ENCODE measurements around the gene VPS11.
"Not testable (repeated sequence)": the region's sequence is repeated elsewhere in the genome, so short reads cannot be mapped to it uniquely, and the experiment has no call there.

The VPS11 gene

GRCh38 chr11:119067371-119068222, at the start of gene VPS11:
TSS of gene VPS11 (plus strand) at chr11:119067818. CDS start at chr11:119067824, 6 bp downstream.
- DNase-seq, result peak; percentile 97

- DNase-seq, result peak; percentile 98
Observed at GRCh38 chr11:119018074-119018938, 49.3 kb upstream of the VPS11 start, which contains the start of the genes RPS25 and TRAPPC4. TSS of gene RPS25 (minus strand) at chr11:119018343. CDS start at chr11:119018284, 59 bp downstream. TSS of gene TRAPPC4 (plus strand) at chr11:119018766. CDS start at chr11:119018796, 30 bp downstream.

GRCh38 chr11:119019996-119020395, 47.6 kb upstream of the VPS11 start:
- no peak for DNase-seq

- DNase-seq, result no peak
Observed at GRCh38 chr11:119021631-119022030, 46.0 kb upstream of the VPS11 start.

- no peak for DNase-seq
Observed at GRCh38 chr11:119023741-119024140, 43.9 kb upstream of the VPS11 start.

GRCh38 chr11:119024430-119025098, 43.1 kb upstream of the VPS11 start:
- DNase-seq, result no peak

GRCh38 chr11:119025099-119025473, 42.5 kb upstream of the VPS11 start:
- no peak for DNase-seq

GRCh38 chr11:119025541-119025940, 42.1 kb upstream of the VPS11 start:
- no peak for DNase-seq

GRCh38 chr11:119025978-119026766, 41.4 kb upstream of the VPS11 start:
- no peak for DNase-seq

GRCh38 chr11:119026970-119027369, 40.6 kb upstream of the VPS11 start:
- DNase-seq, result no peak

- no peak for DNase-seq
Observed at GRCh38 chr11:119027561-119028345, 39.9 kb upstream of the VPS11 start.

- DNase-seq, result no peak
Observed at GRCh38 chr11:119028346-119029068, 39.1 kb upstream of the VPS11 start.

GRCh38 chr11:119029069-119029339, 38.6 kb upstream of the VPS11 start:
- DNase-seq, result no peak

- no peak for DNase-seq
Observed at GRCh38 chr11:119029340-119030028, 38.1 kb upstream of the VPS11 start.

GRCh38 chr11:119030029-119030328, 37.6 kb upstream of the VPS11 start:
- DNase-seq, result no peak

- peak; percentile 96 for DNase-seq
Observed at GRCh38 chr11:119030329-119031047, 37.1 kb upstream of the VPS11 start, which contains the start of gene SLC37A4. TSS of gene SLC37A4 (minus strand) at chr11:119030877.

- no peak for DNase-seq
Observed at GRCh38 chr11:119031912-119032280, 35.7 kb upstream of the VPS11 start.

GRCh38 chr11:119033421-119033820, 34.2 kb upstream of the VPS11 start:
- not testable (repeated sequence) for DNase-seq

GRCh38 chr11:119034813-119035212, 32.8 kb upstream of the VPS11 start:
- DNase-seq, result no peak

- no peak for DNase-seq
Observed at GRCh38 chr11:119038884-119039283, 28.7 kb upstream of the VPS11 start.
